ENCODE results near the gene ESM1. TPM values are rescaled to one million over a fixed set of nuclear protein-coding genes. Genes with fewer than 3 reads are reported as not detected.

Gene ESM1
- total and polyA plus RNA-seq, 2 donors (not counting 3 experiments of a cell fraction or from before 2014, with no cell fraction given) = 214 to 577 TPM

- Histone ChIP-seq H3K9me3 (replicated peaks; ENCODE audit: control insufficient read depth, insufficient read depth, low read length) (no peaks in the 10 kb centered on the region), H3K27me3 (ENCODE audit: control insufficient read depth in 2 of 2, insufficient read depth in 2 of 2, low read length in 2 of 2) (no peaks in the 10 kb centered on the region), H3K79me2 (ENCODE audit: control insufficient read depth, insufficient read depth, low read length) (no peaks in the 10 kb centered on the region), H4K20me1 (replicated peaks; ENCODE audit: control insufficient read depth, extremely low read depth, insufficient read depth, low read length) (no peaks in the 10 kb centered on the region), H3K9ac (replicated peaks; ENCODE audit: extremely low read depth, insufficient read depth, low read length) (peak overlapping the region; percentile 38), H3K4me2 (ENCODE audit: insufficient read depth, low read length) (peak overlapping the region; percentile 70), H2AFZ (ENCODE audit: low read depth, low read length) (no peak overlapping the region), H3K4me1 (ENCODE audit: control insufficient read depth, extremely low read depth, insufficient read depth, low read length) (peaks cover 71% of the 10 kb centered on the region), H3K4me3 (replicated peaks in 1 of 3; ENCODE audit: insufficient read depth in 1 of 3, low read depth in 1 of 3, low read length in 3 of 3) (no peak overlapping the region), H3K9me1 (replicated peaks; ENCODE audit: control insufficient read depth, extremely low read depth, insufficient read depth, low read length) (no peaks in the 10 kb centered on the region), H3K36me3 (ENCODE audit: control insufficient read depth in 2 of 2, extremely low read depth in 1 of 2, insufficient read depth in 2 of 2, low read length in 2 of 2) (no peaks in the 10 kb centered on the region), H3K27ac (ENCODE audit: insufficient read depth, low read depth, low read length) (peak overlapping the region; percentile 82)
- CTCF ChIA-PET = interaction anchor here (1.0 to 2.4 kb wide), 7 partner anchors 10 to 169 kb away, joined by 3 to 13 read pairs (median 3); partner anchors contain the start of gene GPX8
- peak; percentile 71 for DNase-seq (ENCODE audit: low read depth, low spot score)
- POLR2A ChIA-PET = no interaction called here
- BruUV-seq (replicated peaks) = no TSS peak
- TF ChIP-seq EZH2 (IDR thresholded peaks at IDR 0.05; ENCODE audit: borderline replicate concordance, low read depth, low read length, severe bottlenecking) = no peak
- TF ChIP-seq POLR2AphosphoS5 (IDR thresholded peaks at IDR 0.05; ENCODE audit: insufficient read depth, low read depth, low read length) = no peak
- peak; percentile 78 for TF ChIP-seq GATA2 (IDR thresholded peaks at IDR 0.05; ENCODE audit: insufficient read depth, insufficient read length, low read depth, low read length)
- TF ChIP-seq POLR2A (IDR thresholded peaks at IDR 0.05; ENCODE audit: low read depth, low read length) = no peak
- TF ChIP-seq MAX (IDR thresholded peaks at IDR 0.05; ENCODE audit: insufficient read depth, insufficient read length) = no peak
- TF ChIP-seq JUN (IDR thresholded peaks at IDR 0.05; ENCODE audit: borderline replicate concordance, insufficient read depth, insufficient read length, low read depth) = peak; percentile 71
- no peak for TF ChIP-seq MYC (IDR thresholded peaks at IDR 0.05; ENCODE audit: low read depth, low read length)
- TF ChIP-seq CTCF (IDR thresholded peaks at IDR 0.05; ENCODE audit: extremely low read depth in 1 of 2, insufficient read depth in 1 of 2, low read depth in 1 of 2, low read length in 2 of 2) = no peak
- TF ChIP-seq FOS (IDR thresholded peaks at IDR 0.05; ENCODE audit: borderline replicate concordance, insufficient read depth, low read length) = peak; percentile 83
- intact Hi-C loops (cut with micrococcal nuclease) = no loop called here
- peak; percentile 73 for FAIRE-seq
- dilution Hi-C loops (cut with MboI; ENCODE audit: extremely low pct_ligation_motif_present, low sequenced_read_pairs) = loop anchor here (25.0 kb wide), 1 partner anchor 146 kb away; no protein-coding TSS in a partner anchor
Observed at GRCh38 chr5:54990841-54991258, 5.5 kb upstream of the ESM1 start.
